Heart left ventricle (tissue), 13 donors: ENCODE data around the gene KCNG2.

Source experiments
- CTCF ChIP-seq, 12 donors: fragments of 200-600 bp; sonication (generic) in 4 of 12; IDR thresholded peaks; one replicate each; pipeline versions ENCODE4 v1.5.0 to v1.8.0; 2018 to 2022; ENCODE audit warnings: antibody characterized with exemption in 12 of 12, mild to moderate bottlenecking in 5 of 12
- POLR2A ChIP-seq, 2 donors: fragments of 450-650 bp; IDR thresholded peaks; one replicate each; pipeline ENCODE4 v1.6.1; 2017; ENCODE audit warnings: antibody characterized with exemption in 2 of 2, mild to moderate bottlenecking in 2 of 2, moderate library complexity in 2 of 2
- donor health status: ischemic (EF 13 %, LVEDD 7.1; RV severe dilation, severe dysfunction).
- donor health status: DM: no; HTN: yes; CAD: no.
- donor health status: DM: no; HTN: no; CAD: no.
- donor health status: ischemic (EF 25% LVEDD 6.9; RV normal size, moderate dysfunction).
- donor health status: ischemic (EF 25% LVEDD 5.7; RV mildly dilated, moderate dysfunction).
- donor health status: ischemic (EF 35%, LVEDD 5.7; RV mildly dilated, moderate dysfunction).
- donor health status: nonischemic (EF 11% LVEDD 7.7; RV severe dilation, severe dysfunction).
- donor health status: DM: yes; HTN: yes; CAD: no.
- donor health status: PGD.
- donor health status: ischemic (EF 29% LVEDD 5.4; RV normal size, mild dysfunction).
- donor health status: nonischemic (EF 23%, LVEDD 6.1; RV moderate dilation, normal function).

GRCh38 chr18:79770826-79771225 is 26.9 kb upstream of the KCNG2 start:
- TF ChIP-seq CTCF (IDR thresholded peaks at IDR 0.05) (no peak), POLR2A (IDR thresholded peaks at IDR 0.05) (no peak)
